SK-N-SH treated with all-trans-retinoic acid at 6 μM for 48 hours (cell line): ENCODE results near the gene ZNF664.

ENCODE experiments used
- ATAC-seq: fragments of 200-7000 bp; cut with Tn5 transposase; 3 replicates; pipeline ENCODE4 v1.9.1; 2020; ENCODE audit warnings: mild to moderate bottlenecking, moderate library complexity
- BACH2 ChIP-seq: fragments of 250-450 bp; sonication (Bioruptor Pico); IDR thresholded peaks from 2 replicates; pipeline ENCODE4 v1.9.0; 2021; ENCODE audit warnings: mild to moderate bottlenecking, borderline replicate concordance
- CREB5 ChIP-seq: fragments of 250-450 bp; sonication (Bioruptor Pico); IDR thresholded peaks from 2 replicates; pipeline ENCODE4 v1.5.1; 2020; ENCODE audit warnings: low read depth, mild to moderate bottlenecking, moderate library complexity
- ISL1 ChIP-seq: fragments of 250-450 bp; sonication (Bioruptor Pico); IDR thresholded peaks from 2 replicates; pipeline ENCODE4 v2.1.2; 2022; ENCODE audit warnings: mild to moderate bottlenecking, moderate library complexity
- PATZ1 ChIP-seq: fragments of 250-450 bp; sonication (Bioruptor Pico); IDR thresholded peaks from 2 replicates; pipeline ENCODE4 v1.8.0; 2020; ENCODE audit warnings: mild to moderate bottlenecking, moderate library complexity, borderline replicate concordance
- POU6F1 ChIP-seq: fragments of 250-450 bp; sonication (Bioruptor Pico); IDR thresholded peaks from 2 replicates; pipeline ENCODE4 v1.8.0; 2021; ENCODE audit warnings: low read depth, mild to moderate bottlenecking, moderate library complexity, borderline replicate concordance
- PPARA ChIP-seq: fragments of 250-450 bp; sonication (Bioruptor Pico); IDR thresholded peaks from 2 replicates; pipeline ENCODE4 v1.5.0; 2020; ENCODE audit warnings: mild to moderate bottlenecking, borderline replicate concordance
- SNAI2 ChIP-seq: fragments of 250-450 bp; sonication (Bioruptor Pico); IDR thresholded peaks from 2 replicates; pipeline ENCODE4 v1.5.0; 2020; ENCODE audit warnings: mild to moderate bottlenecking, moderate library complexity
- TCF4 ChIP-seq: fragments of 250-450 bp; sonication (Bioruptor Pico); IDR thresholded peaks from 2 replicates; pipeline ENCODE4 v1.8.0; 2021; ENCODE audit warnings: mild to moderate bottlenecking, moderate library complexity, borderline replicate concordance
- TOX ChIP-seq: fragments of 250-450 bp; sonication (Bioruptor Pico); IDR thresholded peaks from 2 replicates; pipeline ENCODE4 v1.8.0; 2021; ENCODE audit warnings: mild to moderate bottlenecking, moderate library complexity, borderline replicate concordance
- ZC3H10 ChIP-seq: fragments of 250-450 bp; sonication (Bioruptor Pico); IDR thresholded peaks from 2 replicates; pipeline ENCODE4 v1.5.1; 2021; ENCODE audit warnings: mild to moderate bottlenecking, moderate library complexity
- ZFP3 ChIP-seq: fragments of 250-450 bp; sonication (Bioruptor Pico); IDR thresholded peaks from 2 replicates; pipeline ENCODE4 v1.5.0; 2020; ENCODE audit warnings: mild to moderate bottlenecking, moderate library complexity
- ZFP30 ChIP-seq: fragments of 450-650 bp; formaldehyde crosslinking; IDR thresholded peaks from 2 replicates; pipeline ENCODE4 v1.5.0; 2022; ENCODE audit warnings: mild to moderate bottlenecking, moderate library complexity
- ZNF565 ChIP-seq: fragments of 450-650 bp; formaldehyde crosslinking; conservative IDR thresholded peaks from 2 replicates; pipeline ENCODE4 v1.5.0; 2020; ENCODE audit warnings: low read depth, mild to moderate bottlenecking, moderate library complexity
- ZNF8 ChIP-seq: fragments of 450-650 bp; formaldehyde crosslinking; IDR thresholded peaks from 2 replicates; pipeline ENCODE4 v1.5.0; 2020; ENCODE audit warnings: mild to moderate bottlenecking, moderate library complexity
- TF ChIP-seq, protein P1 (sequence below): fragments of 250-450 bp; sonication (Bioruptor Pico); IDR thresholded peaks from 2 replicates; pipeline ENCODE4 v1.5.0; 2020; ENCODE audit warnings: mild to moderate bottlenecking, moderate library complexity
- TF ChIP-seq, protein P2 (sequence below): fragments of 250-450 bp; sonication (Bioruptor Pico); IDR thresholded peaks from 2 replicates; pipeline ENCODE4 v1.5.1; 2021; ENCODE audit warnings: mild to moderate bottlenecking, moderate library complexity

ZNF664 gene

DNA sequence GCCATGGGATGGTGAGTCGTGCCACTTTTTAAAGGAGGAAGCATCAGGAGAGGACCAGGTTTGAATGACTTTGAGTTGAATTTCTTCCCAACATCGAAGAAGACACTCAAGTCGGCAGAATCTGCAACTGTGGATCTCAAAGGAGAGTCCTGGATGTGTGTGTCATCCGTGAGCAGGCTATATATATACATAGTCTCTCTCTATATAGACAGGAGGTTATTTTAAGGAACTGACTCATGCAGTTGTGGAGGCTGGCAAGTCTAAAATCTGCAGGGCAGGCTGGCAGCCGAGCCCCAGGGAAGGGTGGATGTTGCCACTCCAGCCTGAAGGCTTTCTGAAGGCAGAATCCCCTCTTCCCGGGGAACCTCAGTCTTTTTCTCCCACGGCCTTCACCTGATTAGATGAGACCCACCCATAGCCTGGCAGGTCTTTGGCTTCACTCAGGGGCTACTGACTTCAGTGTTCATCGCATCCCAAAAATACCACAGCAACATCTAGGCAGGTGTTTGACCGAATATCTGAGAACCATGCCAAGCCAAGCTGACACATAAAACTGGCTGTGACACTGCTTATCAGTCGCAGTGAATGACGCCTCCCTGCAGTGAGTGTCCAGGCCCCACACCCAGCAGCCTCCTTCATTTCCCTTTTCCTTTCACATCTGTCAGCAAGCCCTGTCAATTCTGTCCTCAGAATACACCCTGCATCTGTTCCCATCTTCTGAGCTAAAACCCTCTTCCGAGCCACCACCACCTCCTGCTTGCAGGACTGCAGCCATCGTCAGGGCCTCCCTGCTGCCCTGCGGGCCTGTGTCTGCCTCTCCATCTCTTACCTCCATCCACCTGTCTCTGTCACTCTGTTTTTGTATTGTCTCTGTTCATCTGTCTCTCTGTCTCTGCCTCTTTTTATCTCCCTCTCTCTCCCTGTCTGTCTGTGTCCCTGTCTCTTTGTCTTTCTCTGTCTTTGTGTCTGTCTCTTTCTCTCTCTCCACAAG lies 54.0 kb downstream of the ZNF664 start:
- peak; percentile 84 for ATAC-seq
- no peak for TF ChIP-seq POU6F1 (CRISPR knock-in tag)
- TF ChIP-seq, protein P1, sequence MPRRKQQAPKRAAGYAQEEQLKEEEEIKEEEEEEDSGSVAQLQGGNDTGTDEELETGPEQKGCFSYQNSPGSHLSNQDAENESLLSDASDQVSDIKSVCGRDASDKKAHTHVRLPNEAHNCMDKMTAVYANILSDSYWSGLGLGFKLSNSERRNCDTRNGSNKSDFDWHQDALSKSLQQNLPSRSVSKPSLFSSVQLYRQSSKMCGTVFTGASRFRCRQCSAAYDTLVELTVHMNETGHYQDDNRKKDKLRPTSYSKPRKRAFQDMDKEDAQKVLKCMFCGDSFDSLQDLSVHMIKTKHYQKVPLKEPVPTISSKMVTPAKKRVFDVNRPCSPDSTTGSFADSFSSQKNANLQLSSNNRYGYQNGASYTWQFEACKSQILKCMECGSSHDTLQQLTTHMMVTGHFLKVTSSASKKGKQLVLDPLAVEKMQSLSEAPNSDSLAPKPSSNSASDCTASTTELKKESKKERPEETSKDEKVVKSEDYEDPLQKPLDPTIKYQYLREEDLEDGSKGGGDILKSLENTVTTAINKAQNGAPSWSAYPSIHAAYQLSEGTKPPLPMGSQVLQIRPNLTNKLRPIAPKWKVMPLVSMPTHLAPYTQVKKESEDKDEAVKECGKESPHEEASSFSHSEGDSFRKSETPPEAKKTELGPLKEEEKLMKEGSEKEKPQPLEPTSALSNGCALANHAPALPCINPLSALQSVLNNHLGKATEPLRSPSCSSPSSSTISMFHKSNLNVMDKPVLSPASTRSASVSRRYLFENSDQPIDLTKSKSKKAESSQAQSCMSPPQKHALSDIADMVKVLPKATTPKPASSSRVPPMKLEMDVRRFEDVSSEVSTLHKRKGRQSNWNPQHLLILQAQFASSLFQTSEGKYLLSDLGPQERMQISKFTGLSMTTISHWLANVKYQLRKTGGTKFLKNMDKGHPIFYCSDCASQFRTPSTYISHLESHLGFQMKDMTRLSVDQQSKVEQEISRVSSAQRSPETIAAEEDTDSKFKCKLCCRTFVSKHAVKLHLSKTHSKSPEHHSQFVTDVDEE (CRISPR knock-in tag) = no peak
- TF ChIP-seq, all 23 proteins: peak for 0

- TF ChIP-seq ZC3H10 (CRISPR knock-in tag) (no peak), PATZ1 (CRISPR knock-in tag) (no peak), BACH2 (CRISPR knock-in tag) (no peak), ZNF8 (CRISPR knock-in tag) (no peak), ZFP3 (CRISPR knock-in tag) (no peak), SNAI2 (CRISPR knock-in tag) (no peak), CREB5 (no peak)
- TF ChIP-seq, protein P1 (CRISPR knock-in tag) = no peak
- ATAC-seq = no peak
These were observed 54.9 kb downstream of the ZNF664 start for GRCh38 chr12:124027753-124028554.

DNA sequence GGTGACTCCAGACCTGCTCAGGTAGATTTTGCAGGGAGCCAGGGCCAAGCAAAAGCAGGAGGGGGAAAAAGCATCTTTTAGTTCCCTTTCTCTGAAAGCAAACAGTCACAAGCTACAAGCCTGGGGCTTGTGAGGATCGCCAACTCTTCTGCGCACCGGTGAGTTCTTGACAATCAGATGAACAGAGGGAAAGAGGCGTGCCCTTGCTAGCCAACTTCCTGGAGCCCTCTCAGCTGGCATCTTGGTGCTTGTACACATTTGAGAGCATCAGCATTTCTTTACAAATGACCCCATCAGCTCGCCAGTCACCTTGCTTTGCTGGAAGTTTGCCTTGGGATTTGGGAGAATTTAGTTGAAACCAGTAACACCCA lies 55.5 kb downstream of the ZNF664 start:
- no peak for ATAC-seq
- TF ChIP-seq POU6F1 (CRISPR knock-in tag) (no peak), PPARA (no peak), ISL1 (CRISPR knock-in tag) (no peak), ZFP3 (CRISPR knock-in tag) (no peak), ZC3H10 (CRISPR knock-in tag) (no peak), CREB5 (no peak), ZNF565 (CRISPR knock-in tag) (no peak), ZNF8 (CRISPR knock-in tag) (no peak), SNAI2 (CRISPR knock-in tag) (no peak), TOX (CRISPR knock-in tag) (no peak), TCF4 (CRISPR knock-in tag) (no peak), ZFP30 (no peak)
- TF ChIP-seq, protein P2, sequence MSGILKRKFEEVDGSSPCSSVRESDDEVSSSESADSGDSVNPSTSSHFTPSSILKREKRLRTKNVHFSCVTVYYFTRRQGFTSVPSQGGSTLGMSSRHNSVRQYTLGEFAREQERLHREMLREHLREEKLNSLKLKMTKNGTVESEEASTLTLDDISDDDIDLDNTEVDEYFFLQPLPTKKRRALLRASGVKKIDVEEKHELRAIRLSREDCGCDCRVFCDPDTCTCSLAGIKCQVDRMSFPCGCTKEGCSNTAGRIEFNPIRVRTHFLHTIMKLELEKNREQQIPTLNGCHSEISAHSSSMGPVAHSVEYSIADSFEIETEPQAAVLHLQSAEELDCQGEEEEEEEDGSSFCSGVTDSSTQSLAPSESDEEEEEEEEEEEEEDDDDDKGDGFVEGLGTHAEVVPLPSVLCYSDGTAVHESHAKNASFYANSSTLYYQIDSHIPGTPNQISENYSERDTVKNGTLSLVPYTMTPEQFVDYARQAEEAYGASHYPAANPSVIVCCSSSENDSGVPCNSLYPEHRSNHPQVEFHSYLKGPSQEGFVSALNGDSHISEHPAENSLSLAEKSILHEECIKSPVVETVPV = no peak
